Keratinocyte (primary cell): ENCODE results near the gene SETBP1. TPM values are rescaled to one million over a fixed set of nuclear protein-coding genes. Genes with fewer than 3 reads are reported as not detected.

Experiments
- DNase-seq: peaks from one replicate; pipeline ENCODE4 v3.0.0-alpha.2; 2011; ENCODE audit warnings: low read depth, missing footprints, low spot score
- FAIRE-seq: peaks from 2 replicates; lab custom pipeline; 2011; peaks lifted over from hg19 to GRCh38; lab: Jason Lieb, UNC
- H2AFZ ChIP-seq: 2 replicates; pipeline ENCODE4 v1.6.0; 2012; ENCODE audit warnings: low read length, control low read depth, inconsistent platforms; ENCODE audit not compliant: control insufficient read depth
- H3K27ac ChIP-seq: 2 replicates; pipeline ENCODE4 v1.5.1; 2011; ENCODE audit warnings: low read length; ENCODE audit not compliant: control insufficient read depth, insufficient read depth
- H3K27me3 ChIP-seq: 3 replicates; pipeline ENCODE4 v1.6.0; 2011; ENCODE audit warnings: low read length; ENCODE audit not compliant: control insufficient read depth, insufficient read depth; ENCODE audit errors: extremely low read depth
- H3K36me3 ChIP-seq, 2 experiments: 2 replicates in 1 of 2; 3 replicates in 1 of 2; pipeline ENCODE4 v1.5.1; 2011; ENCODE audit warnings: low read length in 2 of 2, mild to moderate bottlenecking in 1 of 2; ENCODE audit not compliant: control insufficient read depth in 2 of 2, insufficient read depth in 2 of 2; ENCODE audit errors: extremely low read depth in 1 of 2
- H3K4me1 ChIP-seq: 3 replicates; pipeline ENCODE4 v1.5.1; 2011; ENCODE audit warnings: low read length; ENCODE audit not compliant: control insufficient read depth, insufficient read depth; ENCODE audit errors: extremely low read depth
- H3K4me2 ChIP-seq: 3 replicates; pipeline ENCODE4 v1.6.0; 2011; ENCODE audit warnings: low read depth, low read length; ENCODE audit not compliant: control insufficient read depth, insufficient read depth; ENCODE audit errors: extremely low read depth
- H3K4me3 ChIP-seq, 3 experiments: fragments of 200-600 bp in 1 of 3; sonication (generic) in 1 of 3; 2 replicates in 2 of 3; 3 replicates in 1 of 3; pipeline ENCODE4 v1.5.1; 2011 to 2016; ENCODE audit warnings: low read length in 3 of 3, mild to moderate bottlenecking in 3 of 3, control low read depth in 2 of 3, inconsistent platforms in 1 of 3, low read depth in 1 of 3, mixed read lengths in 1 of 3, mixed run types in 1 of 3, moderate library complexity in 1 of 3; ENCODE audit not compliant: control insufficient read depth in 2 of 3, insufficient read depth in 2 of 3; ENCODE audit errors: extremely low read depth in 1 of 3
- H3K79me2 ChIP-seq: 2 replicates; pipeline ENCODE4 v1.6.0; 2012; ENCODE audit warnings: low read length; ENCODE audit not compliant: control insufficient read depth, insufficient read depth
- H3K9ac ChIP-seq: 3 replicates; pipeline ENCODE4 v1.6.0; 2011; ENCODE audit warnings: low read length; ENCODE audit not compliant: control insufficient read depth, insufficient read depth; ENCODE audit errors: extremely low read depth
- H3K9me1 ChIP-seq: 3 replicates; pipeline ENCODE4 v1.6.0; 2011; ENCODE audit warnings: low read length; ENCODE audit not compliant: control insufficient read depth, insufficient read depth; ENCODE audit errors: extremely low read depth
- H3K9me3 ChIP-seq: 2 replicates; pipeline ENCODE4 v1.5.1; 2012; ENCODE audit warnings: low read depth, low read length; ENCODE audit not compliant: control insufficient read depth
- H4K20me1 ChIP-seq: 3 replicates; pipeline ENCODE4 v1.6.0; 2011; ENCODE audit warnings: low read length; ENCODE audit not compliant: control insufficient read depth, insufficient read depth; ENCODE audit errors: extremely low read depth
- EZH2 ChIP-seq: IDR thresholded peaks from one replicate; pipeline ENCODE4 v1.6.1; 2012; ENCODE audit warnings: inconsistent platforms, mild to moderate bottlenecking, low read length, moderate library complexity
- dilution Hi-C: fragments of 300-500 bp; cut with MboI; formaldehyde crosslinking; loops from one replicate; pipeline ENCODE4 v1.7.0; 2020; ENCODE audit warnings: low sequenced_read_pairs; ENCODE audit not compliant: extremely low pct_ligation_motif_present
- polyA plus RNA-seq, 5 experiments: library from polyadenylated mRNA; depleted of rRNA in 3 of 5; stranded (reverse) in 3 of 5; stranded (forward) in 1 of 5; unstranded in 1 of 5; fragments of >200 nt; gene quantifications; 1 replicate in 1 of 5; 2 replicates in 3 of 5; 3 replicates in 1 of 5; pipeline versions ENCODE4 v1.2.1 to v1.2.3, GENCODE V29; 2011 to 2012; ENCODE audit warnings: missing spikeins in 2 of 5, low read depth in 1 of 5, low replicate concordance in 1 of 5
- TF ChIP-seq, protein P1 (sequence below), 3 experiments: IDR thresholded peaks in 1 of 3; conservative IDR thresholded peaks in 1 of 3; optimal IDR thresholded peaks in 1 of 3; 2 replicates in 2 of 3; 3 replicates in 1 of 3; pipeline versions ENCODE3 to v1.5.1; 2011; ENCODE audit warnings: low read length in 3 of 3, mild to moderate bottlenecking in 3 of 3, moderate library complexity in 2 of 3, control low read depth in 1 of 3, inconsistent platforms in 1 of 3; ENCODE audit not compliant: insufficient read depth in 2 of 3; ENCODE audit errors: extremely low read depth in 1 of 3

SETBP1 gene
- polyA plus RNA-seq, 1 donor (not counting 4 experiments of a cell fraction or from before 2014, with no cell fraction given): 3.3 TPM

DNA sequence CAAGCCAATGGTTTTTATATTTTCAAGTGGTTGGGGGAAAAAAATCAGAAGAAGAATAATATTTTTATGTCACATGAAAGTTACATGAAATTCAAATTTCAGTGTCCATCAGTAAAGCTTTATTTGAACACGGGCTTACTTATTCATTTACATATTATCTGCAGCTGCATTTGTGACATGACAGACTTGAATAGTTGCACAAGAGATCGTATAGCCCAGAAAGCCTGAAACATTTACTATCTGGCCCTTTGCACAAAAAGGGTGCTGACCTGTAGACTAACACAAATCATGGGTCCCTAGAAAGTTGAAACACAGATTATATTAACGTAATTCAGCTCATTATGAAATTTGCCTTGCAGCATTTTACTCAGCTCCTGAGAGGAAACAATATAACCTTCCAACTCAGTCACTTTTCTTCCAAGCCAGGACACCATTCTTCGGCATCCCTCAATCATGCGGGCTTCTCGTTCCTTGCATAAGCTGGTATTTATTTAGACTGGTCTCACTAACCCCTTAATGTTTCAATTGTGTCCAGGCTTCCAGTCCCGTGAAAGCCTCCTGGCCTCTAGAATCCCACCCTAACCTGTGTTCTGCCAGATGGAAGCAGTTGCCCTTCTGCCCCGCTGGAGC, 402.7 kb downstream of the SETBP1 start:
- FAIRE-seq: no peak
- DNase-seq: no peak
- dilution Hi-C loops: no loop called here
- H3K79me2 ChIP-seq: no peaks in the 10 kb centered on the region
- H3K4me3 ChIP-seq: no peak overlapping the region
- no peak overlapping the region for H2AFZ ChIP-seq
- H3K9me1 ChIP-seq: no peaks in the 10 kb centered on the region
- no peak overlapping the region for H3K9ac ChIP-seq
- TF ChIP-seq, protein P1, sequence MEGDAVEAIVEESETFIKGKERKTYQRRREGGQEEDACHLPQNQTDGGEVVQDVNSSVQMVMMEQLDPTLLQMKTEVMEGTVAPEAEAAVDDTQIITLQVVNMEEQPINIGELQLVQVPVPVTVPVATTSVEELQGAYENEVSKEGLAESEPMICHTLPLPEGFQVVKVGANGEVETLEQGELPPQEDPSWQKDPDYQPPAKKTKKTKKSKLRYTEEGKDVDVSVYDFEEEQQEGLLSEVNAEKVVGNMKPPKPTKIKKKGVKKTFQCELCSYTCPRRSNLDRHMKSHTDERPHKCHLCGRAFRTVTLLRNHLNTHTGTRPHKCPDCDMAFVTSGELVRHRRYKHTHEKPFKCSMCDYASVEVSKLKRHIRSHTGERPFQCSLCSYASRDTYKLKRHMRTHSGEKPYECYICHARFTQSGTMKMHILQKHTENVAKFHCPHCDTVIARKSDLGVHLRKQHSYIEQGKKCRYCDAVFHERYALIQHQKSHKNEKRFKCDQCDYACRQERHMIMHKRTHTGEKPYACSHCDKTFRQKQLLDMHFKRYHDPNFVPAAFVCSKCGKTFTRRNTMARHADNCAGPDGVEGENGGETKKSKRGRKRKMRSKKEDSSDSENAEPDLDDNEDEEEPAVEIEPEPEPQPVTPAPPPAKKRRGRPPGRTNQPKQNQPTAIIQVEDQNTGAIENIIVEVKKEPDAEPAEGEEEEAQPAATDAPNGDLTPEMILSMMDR (optimal IDR thresholded peaks at IDR 0.05 in 1 of 3, IDR thresholded peaks at IDR 0.05 in 1 of 3, conservative IDR thresholded peaks at IDR 0.05 in 1 of 3; ENCODE audit: extremely low read depth in 1 of 3, insufficient read depth in 2 of 3, low read length in 3 of 3): no peak
- no peak for TF ChIP-seq EZH2
- H3K27me3 ChIP-seq: no peaks in the 10 kb centered on the region
- H3K9me3 ChIP-seq: no peaks in the 10 kb centered on the region
- H3K27ac ChIP-seq: no peak overlapping the region
- H3K36me3 ChIP-seq: no peaks in the 10 kb centered on the region
- H4K20me1 ChIP-seq: no peaks in the 10 kb centered on the region
- H3K4me2 ChIP-seq: no peak overlapping the region
- H3K4me1 ChIP-seq: peaks cover 9% of the 10 kb centered on the region

DNA sequence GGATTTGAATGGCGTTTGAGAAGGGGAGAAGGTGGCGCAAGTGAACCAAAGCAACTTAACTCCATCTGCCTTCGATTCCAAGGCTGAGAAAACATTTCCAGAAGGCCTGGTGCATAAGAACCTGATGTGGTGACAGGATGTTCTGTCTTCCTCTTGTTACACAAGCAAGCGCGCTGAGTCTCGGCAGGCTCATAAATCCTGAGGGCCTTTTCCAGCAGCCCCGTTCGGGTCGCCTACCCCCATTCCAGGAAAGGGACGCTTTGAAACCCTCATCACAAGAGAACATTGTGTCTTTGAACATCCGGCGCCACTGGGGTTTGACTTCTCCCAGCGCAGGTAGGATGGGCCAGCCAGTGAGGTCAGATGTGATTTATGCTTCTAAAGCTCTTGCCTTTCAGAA, 403.5 kb downstream of the SETBP1 start:
- Histone ChIP-seq H3K79me2 (no peaks in the 10 kb centered on the region), H3K27ac (no peak overlapping the region), H3K4me3 (no peak overlapping the region), H3K9me3 (no peaks in the 10 kb centered on the region), H3K4me2 (no peak overlapping the region), H3K4me1 (peaks cover 9% of the 10 kb centered on the region), H3K9ac (no peak overlapping the region), H3K36me3 (no peaks in the 10 kb centered on the region), H2AFZ (no peak overlapping the region), H3K27me3 (no peaks in the 10 kb centered on the region), H4K20me1 (no peaks in the 10 kb centered on the region), H3K9me1 (no peaks in the 10 kb centered on the region)
- dilution Hi-C loops: no loop called here
- no peak for FAIRE-seq
- DNase-seq: no peak
- TF ChIP-seq, protein P1 (optimal IDR thresholded peaks at IDR 0.05 in 1 of 3, IDR thresholded peaks at IDR 0.05 in 1 of 3, conservative IDR thresholded peaks at IDR 0.05 in 1 of 3; ENCODE audit: extremely low read depth in 1 of 3, insufficient read depth in 2 of 3, low read length in 3 of 3): no peak
